IPS-NIHi11 (cell line): ENCODE measurements around the gene LRRIQ4.

Source experiments
- DNase-seq: peaks from one replicate; pipeline ENCODE4 v3.0.0; 2012; ENCODE audit warnings: mixed read lengths, low spot score

LRRIQ4 gene

DNA sequence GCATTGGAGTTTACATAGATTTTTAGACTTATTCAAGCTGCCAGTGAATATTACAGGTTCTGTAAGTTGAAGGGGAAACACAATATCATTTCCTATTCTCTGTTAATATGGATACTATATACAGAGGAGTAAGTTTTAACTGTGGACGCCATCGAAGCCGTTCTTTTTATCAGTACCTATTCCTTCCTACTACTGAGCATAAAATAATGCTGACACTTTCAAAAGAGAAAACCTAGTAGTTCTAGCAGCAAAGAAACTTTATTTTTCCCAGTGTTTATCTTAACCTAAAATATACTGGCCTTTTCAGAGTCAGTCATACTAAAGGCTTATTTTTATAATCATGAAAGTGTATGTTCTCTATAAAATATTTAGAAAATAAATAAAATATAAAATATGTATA, 42.8 kb downstream of the LRRIQ4 start:
- no peak for DNase-seq

DNA sequence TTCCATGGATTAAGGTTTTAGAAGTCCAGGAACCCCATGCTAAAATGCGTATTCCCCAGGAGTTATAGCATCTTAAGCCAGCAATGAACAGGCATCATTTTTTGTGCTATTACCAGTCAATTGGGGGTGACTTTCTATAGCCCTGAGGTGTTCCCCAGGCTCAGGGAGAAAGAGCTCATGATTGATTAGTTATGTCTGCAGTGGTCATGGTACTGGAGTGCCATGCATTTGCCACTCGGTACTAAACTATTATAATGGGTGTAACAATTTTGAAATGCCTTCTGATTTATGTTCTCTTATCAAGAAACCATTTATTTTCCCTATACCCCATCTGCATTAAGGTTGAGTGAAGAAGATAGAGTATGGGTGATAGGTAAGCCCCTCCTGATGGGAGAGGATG, 45.1 kb downstream of the LRRIQ4 start:
- no peak for DNase-seq

DNA sequence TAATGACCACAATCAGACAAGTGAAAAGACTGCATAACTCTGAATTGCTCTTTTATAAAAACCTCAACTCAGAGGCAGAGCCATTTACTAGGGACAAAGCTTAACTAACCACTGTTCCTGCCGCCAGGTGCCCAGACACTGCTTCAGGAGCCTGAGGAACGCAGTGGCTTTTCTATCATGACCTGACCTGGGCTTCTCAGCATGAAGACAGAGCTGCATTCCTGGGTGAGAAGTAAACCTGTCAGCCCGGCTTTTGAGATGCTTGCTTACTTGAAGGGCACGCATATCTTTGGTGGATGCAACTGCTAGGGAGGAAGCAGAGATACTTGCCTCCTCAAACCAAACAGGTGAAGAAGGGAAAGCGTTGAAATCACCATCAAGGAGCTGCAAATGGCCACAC, 49.2 kb downstream of the LRRIQ4 start:
- peak; percentile 39 for DNase-seq

DNA sequence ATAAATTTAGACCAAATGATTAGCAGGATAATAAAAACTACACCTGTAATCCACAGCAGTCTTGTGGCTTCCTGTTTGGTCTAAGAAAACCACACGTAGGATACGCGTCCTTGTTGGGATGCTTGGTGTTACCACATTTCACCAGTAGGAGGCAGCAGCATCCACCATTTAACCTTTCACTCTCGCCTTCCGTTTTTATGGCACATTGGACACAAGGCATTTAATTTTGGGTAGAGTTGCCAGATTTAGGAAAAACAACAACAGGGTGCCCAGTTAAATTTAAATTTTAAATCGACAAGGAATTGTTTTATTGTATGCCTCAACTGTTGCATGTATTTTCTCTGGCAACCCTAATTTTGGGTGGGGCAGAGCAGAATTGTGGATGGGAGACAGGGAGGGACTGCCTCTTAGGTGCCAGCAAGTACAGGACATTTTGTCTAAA, 50.8 kb downstream of the LRRIQ4 start:
- DNase-seq, result peak; percentile 79

DNA sequence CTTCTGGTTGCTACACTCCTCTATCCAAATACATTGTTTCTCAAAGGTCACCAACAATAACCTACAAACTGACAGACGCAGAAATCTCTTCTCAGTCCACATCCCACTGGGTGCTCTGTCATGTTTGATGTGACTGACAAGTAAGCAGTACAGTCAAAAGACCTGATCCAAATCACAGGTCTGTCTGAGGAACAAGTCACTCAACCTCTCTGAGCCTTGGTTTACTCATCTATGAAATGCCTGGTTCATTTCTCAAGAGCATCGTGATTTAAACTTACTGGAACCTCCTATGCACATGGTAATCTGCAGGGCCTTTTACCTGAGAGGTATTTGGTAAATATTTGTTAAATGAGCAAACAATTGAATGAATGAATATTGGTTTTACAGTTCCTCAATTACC, 51.6 kb downstream of the LRRIQ4 start:
- no peak for DNase-seq

DNA sequence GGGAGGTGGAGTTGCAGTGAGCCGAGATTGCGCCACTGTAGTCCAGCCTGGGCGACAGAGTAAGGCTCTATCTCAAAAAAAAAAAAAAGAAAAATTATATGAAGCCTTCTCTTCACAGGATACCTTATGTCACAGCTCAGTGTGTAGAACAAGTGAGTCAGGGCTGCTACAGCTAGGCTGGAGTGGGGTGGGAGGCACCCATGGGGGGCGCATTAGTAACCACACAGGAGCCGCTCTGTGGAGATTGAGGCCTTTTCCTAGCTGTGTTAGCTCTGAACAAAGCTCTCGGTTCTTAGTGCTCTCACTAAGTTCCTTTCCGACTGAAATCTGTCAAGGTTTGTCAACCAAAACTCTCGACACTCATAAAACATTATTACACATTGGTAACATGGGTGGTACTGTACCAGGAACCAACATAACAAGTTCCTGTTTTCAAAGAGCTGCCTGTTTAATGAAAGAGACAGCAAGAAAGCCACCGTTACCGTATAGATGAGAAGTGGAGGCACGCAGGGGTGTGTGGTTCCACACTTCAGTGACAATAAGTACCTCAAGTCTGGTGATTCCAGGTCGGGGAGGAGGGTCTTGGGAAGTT, 52.6 kb downstream of the LRRIQ4 start:
- DNase-seq, result no peak

DNA sequence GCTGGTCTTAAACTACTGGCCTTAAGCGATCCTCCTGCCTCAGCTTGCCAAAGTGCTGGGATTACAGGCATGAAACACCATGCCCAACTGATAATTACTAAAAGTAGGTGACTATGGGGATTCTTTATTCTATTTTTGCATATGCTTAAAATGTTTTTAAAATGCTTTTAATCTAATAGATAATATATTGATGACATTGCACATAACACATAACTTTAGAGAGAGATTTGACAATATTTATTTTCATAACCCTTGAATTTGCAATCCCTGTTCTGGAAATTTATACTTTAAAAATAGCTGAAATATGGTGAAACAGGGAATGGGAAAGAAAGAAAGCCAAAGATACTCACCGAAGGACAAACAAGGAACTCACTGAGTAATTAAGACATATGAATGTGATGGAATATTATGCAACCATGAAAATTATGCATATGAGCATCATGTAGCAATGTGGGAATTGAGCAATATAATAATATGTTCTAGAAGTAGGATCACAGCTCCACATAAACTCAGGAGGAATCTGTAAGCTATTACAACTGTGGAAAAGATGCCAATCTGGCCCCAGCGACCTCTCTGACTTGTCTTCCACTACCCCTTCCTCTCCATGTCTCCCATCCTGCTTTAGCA, 55.0 kb downstream of the LRRIQ4 start:
- no peak for DNase-seq

DNA sequence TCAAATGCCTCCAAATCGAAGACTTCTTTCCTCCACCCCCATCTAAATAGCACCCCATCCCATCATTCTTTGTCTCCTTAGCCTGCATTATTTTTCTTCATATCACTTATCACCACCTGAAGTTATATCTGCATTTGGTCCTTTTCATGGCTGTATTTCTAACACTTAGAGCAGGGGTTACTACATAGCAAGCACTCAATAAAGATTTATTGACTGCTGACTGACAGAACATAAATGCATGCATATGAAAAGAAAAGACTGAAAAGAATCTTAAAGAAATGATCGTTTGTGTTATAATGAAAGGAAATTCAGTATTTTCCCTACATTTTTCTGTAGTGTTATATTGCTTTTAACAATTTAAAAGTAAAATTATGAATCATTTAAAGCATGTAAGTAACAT, 55.7 kb downstream of the LRRIQ4 start:
- DNase-seq, result no peak

DNA sequence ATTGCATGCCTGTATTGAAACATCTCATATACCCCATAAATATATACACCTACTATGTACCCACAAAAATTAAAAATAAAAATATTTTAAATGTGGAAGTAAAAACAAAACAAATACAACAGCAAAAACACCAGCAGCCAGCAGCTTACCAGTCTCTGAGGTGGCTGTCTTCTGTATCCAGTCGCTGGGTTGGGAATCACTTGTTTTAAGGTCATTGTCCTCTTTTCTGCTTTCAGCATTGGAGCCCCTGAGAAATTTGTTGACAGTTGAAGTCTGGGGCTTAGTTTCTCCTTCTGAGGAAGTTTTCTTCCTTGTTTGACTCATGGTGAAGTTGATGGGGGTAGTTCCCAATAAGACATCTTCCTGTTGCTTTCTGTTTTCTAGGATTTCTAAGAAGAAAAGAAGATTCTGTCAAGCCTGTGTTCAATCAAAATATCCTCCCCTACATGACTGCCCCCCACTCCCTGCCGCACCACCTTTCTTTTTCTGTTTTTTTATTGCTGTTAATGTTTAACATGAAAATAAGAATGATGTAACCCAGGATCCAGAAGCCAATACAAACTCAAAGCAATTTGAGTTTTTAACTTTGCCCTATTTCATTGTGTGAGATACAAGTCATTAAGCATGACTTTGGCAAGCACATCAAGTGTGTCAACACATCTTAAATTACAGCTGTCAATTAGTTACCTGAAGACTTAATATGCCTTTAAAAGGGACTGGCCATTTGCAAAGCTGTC, 57.0 kb downstream of the LRRIQ4 start, which contains the start of gene LRRC31:
TSS of gene LRRC31 (minus strand) at position 452 of the 737 bp plus-strand sequence. CDS start at position 324, 128 bp downstream.
- no peak for DNase-seq

DNA sequence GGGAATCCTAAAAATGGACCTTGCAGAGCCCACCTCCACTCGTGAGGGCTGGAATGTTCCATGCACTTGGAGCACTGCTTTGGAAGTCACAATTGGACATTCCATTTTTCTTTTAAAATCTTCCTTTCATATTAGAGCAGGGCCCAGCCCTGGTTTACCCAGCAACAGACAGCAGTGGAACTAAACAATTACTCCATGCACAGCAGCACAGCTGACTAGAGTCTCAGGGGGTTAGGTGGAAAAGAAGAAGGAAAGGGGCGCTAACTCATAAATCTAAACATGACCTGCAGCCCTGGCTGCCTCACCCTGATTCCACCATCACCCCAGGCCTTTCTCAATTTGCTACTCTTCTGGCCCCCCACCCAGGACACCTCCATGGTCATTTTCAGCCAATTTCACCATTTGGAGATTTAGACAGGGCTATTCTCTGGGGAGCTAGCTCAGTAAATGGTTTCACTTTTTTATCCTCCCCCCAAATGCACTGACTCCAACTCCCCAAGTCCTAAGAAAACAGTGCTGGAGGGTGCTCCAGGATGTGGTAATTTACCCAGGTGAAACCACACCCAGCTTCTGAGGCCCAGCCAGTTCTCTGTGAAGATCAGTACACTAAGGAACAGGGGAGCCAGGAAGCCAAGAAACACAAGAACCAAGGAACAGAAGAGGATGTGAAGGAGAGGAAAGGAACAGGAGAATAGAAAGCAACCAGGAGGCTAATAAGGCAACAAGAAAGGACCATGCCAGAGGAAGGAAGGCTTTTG, 58.6 kb downstream of the LRRIQ4 start:
- DNase-seq, result no peak

DNA sequence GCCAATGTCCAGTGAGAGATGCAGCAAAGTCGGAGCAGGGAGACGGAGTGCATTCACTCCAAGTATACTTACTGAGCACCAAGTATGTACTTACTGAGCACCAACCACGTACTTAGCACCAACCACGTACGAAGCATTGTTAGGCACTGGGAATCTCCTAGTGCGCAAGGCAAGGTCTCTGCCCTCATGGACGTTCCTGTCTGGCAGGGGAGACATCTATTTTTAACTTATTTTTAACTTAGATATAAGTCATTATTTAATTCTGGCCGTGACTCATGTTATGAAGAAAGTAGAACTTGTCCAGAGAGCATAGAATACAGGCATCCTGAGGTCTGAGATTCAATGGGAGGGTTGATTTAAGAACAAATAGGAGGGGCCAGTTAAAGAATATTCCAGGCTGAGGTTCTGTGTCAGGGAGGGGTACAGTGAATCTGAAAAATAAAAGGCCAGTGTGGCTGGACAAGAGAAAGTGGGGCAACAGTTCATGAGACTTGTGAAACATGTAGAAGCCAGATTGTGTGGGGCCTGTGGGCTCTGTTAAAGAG, 66.4 kb downstream of the LRRIQ4 start:
- no peak for DNase-seq

DNA sequence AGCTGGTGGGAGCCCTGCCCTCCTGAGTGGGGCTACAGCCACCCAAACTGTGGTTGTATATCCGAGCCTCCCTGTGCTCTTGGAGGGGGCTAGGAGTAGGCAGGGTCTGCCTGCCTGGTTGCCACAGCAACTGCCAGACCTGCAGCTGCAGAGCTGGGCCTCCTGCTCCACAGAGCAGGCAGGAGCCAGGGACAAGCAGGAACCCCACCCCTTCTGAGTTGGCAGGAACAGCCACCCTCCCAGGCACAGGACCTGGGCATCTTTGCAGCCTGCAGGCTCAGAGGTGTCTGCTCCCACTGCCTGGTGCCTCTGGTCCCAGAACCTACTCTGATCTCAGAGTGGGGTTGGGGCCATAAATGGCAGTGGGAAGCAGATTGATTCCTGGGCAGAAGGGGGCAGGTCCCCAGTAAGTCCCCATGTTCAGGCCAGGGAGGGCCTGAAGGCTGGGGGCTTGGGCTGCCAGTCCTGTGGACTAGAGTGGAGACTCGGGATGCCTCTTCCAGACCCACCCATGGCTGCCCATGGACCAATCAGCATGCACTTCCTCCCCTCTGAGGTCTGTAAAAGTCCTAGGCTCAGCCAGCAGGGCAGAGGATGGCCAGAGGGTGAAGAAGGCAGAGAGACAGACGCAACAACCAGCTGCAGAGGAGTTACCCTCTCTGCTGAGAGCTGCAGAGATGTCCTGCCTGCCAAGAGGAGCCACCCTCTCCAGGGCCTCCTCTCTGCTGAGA, 67.3 kb downstream of the LRRIQ4 start:
- no peak for DNase-seq

DNA sequence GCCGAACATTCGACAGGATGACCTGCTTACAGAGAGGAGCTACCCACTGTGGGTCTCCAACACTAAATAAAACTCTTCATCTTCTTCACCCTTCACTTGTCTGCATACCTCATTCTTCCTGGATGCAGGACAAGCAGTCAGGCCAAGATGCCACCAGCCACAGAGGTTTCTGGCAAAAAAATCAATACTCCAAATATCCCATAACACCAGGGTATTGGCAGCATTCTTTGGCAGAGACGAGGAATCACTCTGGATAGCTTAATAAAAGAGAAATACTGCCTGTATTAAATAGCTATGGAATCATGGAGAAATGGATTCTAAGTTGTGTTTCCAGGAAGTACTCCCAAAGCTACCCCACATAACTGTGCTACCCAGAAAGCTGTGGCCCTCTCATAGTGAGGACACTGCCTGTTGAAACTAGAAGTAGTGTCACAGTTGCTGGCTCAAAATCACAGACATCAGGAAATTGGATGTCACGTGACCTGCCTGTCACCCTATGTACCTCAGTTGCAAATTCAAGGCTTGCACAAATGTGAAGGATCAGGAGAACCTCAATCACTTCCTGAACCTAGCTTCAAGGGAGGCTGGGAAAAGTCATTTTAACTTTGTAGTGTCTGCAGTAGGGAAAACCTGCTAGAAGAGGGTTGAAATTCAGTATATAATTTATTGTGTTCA, 68.0 kb downstream of the LRRIQ4 start:
- DNase-seq, result no peak

DNA sequence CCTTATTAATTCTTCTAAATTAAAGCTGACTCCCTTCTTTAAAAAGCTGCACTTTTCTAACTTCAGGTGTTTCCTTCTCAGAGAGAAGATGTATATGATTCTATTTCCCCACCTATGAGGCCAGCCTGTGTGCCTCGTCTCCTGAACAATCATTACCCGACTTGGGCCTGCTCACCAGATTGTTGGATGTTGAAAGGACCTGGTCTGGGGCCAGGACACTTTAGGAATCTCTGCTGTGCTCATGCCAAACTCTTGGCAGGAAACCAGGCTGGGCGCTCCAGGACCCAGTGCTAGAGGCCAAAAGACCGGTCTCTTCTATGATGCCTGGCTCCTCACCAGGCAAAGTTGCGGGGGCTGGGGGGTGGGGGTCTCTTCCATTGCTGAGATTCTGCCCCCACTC, 74.0 kb downstream of the LRRIQ4 start:
- DNase-seq, result peak; percentile 38
